K562 (cell line): Measurements from ENCODE around the gene PLEKHM3. TPM values are rescaled to one million over a fixed set of nuclear protein-coding genes. Genes with fewer than 3 reads are reported as not detected.

Source experiments
- ATAC-seq: fragments of 200-7000 bp; cut with Tn5 transposase; 3 replicates; pipeline ENCODE4 v1.9.1; 2020; ENCODE audit warnings: moderate library complexity
- BruUV-seq: library from RNA; stranded (reverse); fragments of 400-500 nt; replicated peaks from 2 replicates; lab custom pipeline; 2021; lab: Mats Ljungman, UMichigan
- CTCF ChIA-PET: fragments of 300-600 bp; formaldehyde crosslinking; extraction: SDS; loops from one replicate; lab custom pipeline; 2021; ENCODE audit warnings: low intra/inter-chr PET ratio; lab: Yijun Ruan, JAX
- POLR2A ChIA-PET: fragments of 300-600, 350-650 bp; sonication (Branson Sonifier 250); formaldehyde crosslinking; extraction: SDS; loops from one replicate; lab custom pipeline; 2021; ENCODE audit warnings: antibody characterized with exemption, inconsistent platforms; lab: Yijun Ruan, JAX
- DNase-seq, 4 experiments: peaks; one replicate each; pipeline versions ENCODE4 v3.0.0 to v3.0.0-alpha.2; 2011 to 2018; ENCODE audit warnings: low spot score in 3 of 4, mixed read lengths in 3 of 4; ENCODE audit errors: extremely low read depth in 1 of 4
- FAIRE-seq: peaks from 2 replicates; lab custom pipeline; 2011; peaks lifted over from hg19 to GRCh38; lab: Jason Lieb, UNC
- H2AFZ ChIP-seq: 2 replicates; pipeline ENCODE4 v1.6.0; 2011; ENCODE audit warnings: low read depth, low read length, control low read depth, inconsistent platforms
- H3K27ac ChIP-seq: fragments of 200-600 bp; 3 replicates; pipeline ENCODE4 v1.8.0; 2011; ENCODE audit warnings: low read depth, mild to moderate bottlenecking, control low read depth, inconsistent platforms, low read length, moderate library complexity, mixed read lengths; ENCODE audit errors: extremely low read depth
- H3K27me3 ChIP-seq, 2 experiments: fragments of 300-600 bp in 1 of 2; 2 replicates in 1 of 2; 3 replicates in 1 of 2; pipeline versions ENCODE4 v1.6.0 to v1.8.0; 2011; ENCODE audit warnings: inconsistent platforms in 2 of 2, low read length in 2 of 2, mild to moderate bottlenecking in 1 of 2, mixed read lengths in 1 of 2, moderate library complexity in 1 of 2; ENCODE audit not compliant: control insufficient read depth in 2 of 2, insufficient read depth in 2 of 2
- H3K36me3 ChIP-seq: fragments of 300-600 bp; 3 replicates; pipeline ENCODE4 v1.8.0; 2011; ENCODE audit warnings: mild to moderate bottlenecking, low read length, inconsistent platforms; ENCODE audit not compliant: control insufficient read depth, insufficient read depth
- H3K4me1 ChIP-seq, 2 experiments: fragments of 200-600 bp in 1 of 2; replicated peaks in 1 of 2; 2 replicates in 1 of 2; 3 replicates in 1 of 2; pipeline versions ENCODE4 v1.5.1 to v1.8.0; 2011; ENCODE audit warnings: inconsistent platforms in 2 of 2, low read length in 2 of 2, mild to moderate bottlenecking in 1 of 2, mixed read lengths in 1 of 2, moderate library complexity in 1 of 2; ENCODE audit not compliant: control insufficient read depth in 2 of 2, insufficient read depth in 2 of 2
- H3K4me2 ChIP-seq: 2 replicates; pipeline ENCODE4 v1.6.1; 2011; ENCODE audit warnings: low read length, control low read depth, inconsistent platforms, mixed read lengths; ENCODE audit not compliant: insufficient read depth
- H3K4me3 ChIP-seq: fragments of 200-600 bp; sonication (generic), shearing (Covaris generic); 2 replicates; pipeline ENCODE4 v1.5.1; 2016; ENCODE audit warnings: control low read depth, inconsistent platforms
- H3K79me2 ChIP-seq: fragments of 200-600 bp; 3 replicates; pipeline ENCODE4 v1.8.0; 2011; ENCODE audit warnings: low read length, inconsistent platforms; ENCODE audit not compliant: control insufficient read depth, insufficient read depth
- H3K9ac ChIP-seq, 2 experiments: 2 replicates each; pipeline versions ENCODE4 v1.6.0 to v1.6.1; 2011; ENCODE audit warnings: low read depth in 2 of 2, low read length in 2 of 2, control low read depth in 1 of 2, inconsistent platforms in 1 of 2, mild to moderate bottlenecking in 1 of 2, mixed read lengths in 1 of 2; ENCODE audit not compliant: insufficient read depth in 1 of 2
- H3K9me1 ChIP-seq: one replicate; pipeline ENCODE4 v1.6.0; 2011; ENCODE audit warnings: inconsistent platforms, mild to moderate bottlenecking, low read length, moderate library complexity; ENCODE audit not compliant: control insufficient read depth, insufficient read depth
- H3K9me3 ChIP-seq: replicated peaks from 2 replicates; pipeline ENCODE4 v1.5.1; 2011; ENCODE audit warnings: low read depth, low read length, inconsistent platforms; ENCODE audit not compliant: control insufficient read depth, insufficient read depth
- H4K20me1 ChIP-seq: replicated peaks from 2 replicates; pipeline ENCODE4 v1.6.1; 2011; ENCODE audit warnings: low read length, inconsistent platforms, mixed read lengths; ENCODE audit not compliant: control insufficient read depth, insufficient read depth
- ATF7 ChIP-seq: fragments of 450-650 bp; IDR thresholded peaks from 2 replicates; pipeline ENCODE4 v1.7.1; 2014; ENCODE audit warnings: mild to moderate bottlenecking, moderate library complexity
- BCOR ChIP-seq: fragments of 450-650 bp; IDR thresholded peaks from 2 replicates; pipeline ENCODE4 v1.6.1; 2016
- GATAD2B ChIP-seq: fragments of 450-650 bp; IDR thresholded peaks from 2 replicates; pipeline ENCODE4 v1.6.1; 2017; ENCODE audit warnings: mild to moderate bottlenecking, borderline replicate concordance
- HSF4 ChIP-seq: fragments of 250-450 bp; sonication (Bioruptor Pico); IDR thresholded peaks from 2 replicates; pipeline ENCODE4 v2.1.2; 2022; ENCODE audit warnings: mild to moderate bottlenecking, moderate library complexity, borderline replicate concordance
- KDM2B ChIP-seq: fragments of 250-450 bp; sonication (Bioruptor Pico); IDR thresholded peaks from 2 replicates; pipeline ENCODE4 v1.8.0; 2021; ENCODE audit warnings: mild to moderate bottlenecking, moderate library complexity
- LARP7 ChIP-seq: fragments of 450-650 bp; IDR thresholded peaks from 2 replicates; pipeline ENCODE4 v1.6.1; 2016
- NCOR1 ChIP-seq: fragments of 450-650 bp; IDR thresholded peaks from 2 replicates; pipeline ENCODE4 v1.6.1; 2016; ENCODE audit warnings: mild to moderate bottlenecking, moderate library complexity
- NFE2 ChIP-seq: IDR thresholded peaks from 2 replicates; pipeline ENCODE4 v1.6.1; 2014; ENCODE audit warnings: antibody characterized with exemption, low read depth
- TCFL5 ChIP-seq: fragments of 250-450 bp; sonication (Bioruptor Pico); conservative IDR thresholded peaks from 2 replicates; pipeline ENCODE4 v1.6.1; 2021; ENCODE audit warnings: mild to moderate bottlenecking, moderate library complexity, matching md5 sums
- TOE1 ChIP-seq, 2 experiments: fragments of 450-650 bp in 1 of 2; sonication (generic) in 1 of 2; formaldehyde crosslinking in 1 of 2; IDR thresholded peaks; 2 replicates each; pipeline versions ENCODE4 v1.7.1 to v1.8.0; 2016 to 2022; ENCODE audit warnings: borderline replicate concordance in 2 of 2, mild to moderate bottlenecking in 2 of 2, antibody characterized with exemption in 1 of 2, inconsistent platforms in 1 of 2, low read depth in 1 of 2, missing genetic modification reagents in 1 of 2, moderate library complexity in 1 of 2
- ZBED1 ChIP-seq: IDR thresholded peaks from 2 replicates; pipeline ENCODE4 v1.6.1; 2014
- ZBTB8A ChIP-seq: fragments of 450-650 bp; IDR thresholded peaks from 2 replicates; pipeline ENCODE4 v1.6.1; 2018; ENCODE audit warnings: mild to moderate bottlenecking, moderate library complexity; ENCODE audit not compliant: partially characterized antibody
- ZNF174 ChIP-seq: fragments of 250-450 bp; sonication (Bioruptor Pico); IDR thresholded peaks from 2 replicates; pipeline ENCODE4 v1.4.0; 2020; ENCODE audit warnings: mild to moderate bottlenecking
- ZNF224 ChIP-seq: sonication (generic); formaldehyde crosslinking; IDR thresholded peaks from 2 replicates; pipeline ENCODE4 v1.8.0; 2022; ENCODE audit warnings: mild to moderate bottlenecking, missing genetic modification reagents
- ZNF551 ChIP-seq: fragments of 250-450 bp; sonication (Bioruptor Pico); IDR thresholded peaks from 2 replicates; pipeline ENCODE4 v1.5.0; 2021; ENCODE audit warnings: mild to moderate bottlenecking, moderate library complexity
- ZNF696 ChIP-seq: fragments of 250-450 bp; sonication (Bioruptor Pico); conservative IDR thresholded peaks from 2 replicates; pipeline ENCODE4 v1.4.0; 2020; ENCODE audit warnings: mild to moderate bottlenecking, moderate library complexity
- ZNF717 ChIP-seq: fragments of 250-450 bp; sonication (Bioruptor Pico); IDR thresholded peaks from 2 replicates; pipeline ENCODE4 v1.5.0; 2021
- ZNF75A ChIP-seq: fragments of 450-650 bp; formaldehyde crosslinking; IDR thresholded peaks from 2 replicates; pipeline ENCODE4 v1.4.0; 2020; ENCODE audit warnings: mild to moderate bottlenecking
- WGBS: fragments of 100-300 bp; shearing (Covaris generic); methylation state at CpG from one replicate; pipeline ENCODE4 v1.1.6; 2016; ENCODE audit warnings: low coverage, mixed read lengths; ENCODE audit not compliant: insufficient coverage; ENCODE audit errors: missing lambda C conversion rate; 5-methylcytosine and 5-hydroxymethylcytosine counted together
- in situ Hi-C: fragments of 300-500 bp; cut with MboI; formaldehyde crosslinking; loops from 4 replicates; pipeline ENCODE4 v1.15.0; 2018; ENCODE audit warnings: inconsistent platforms, mixed read lengths
- intact Hi-C: fragments of 100-400 bp; cut with micrococcal nuclease; formaldehyde crosslinking; loops from 2 replicates; pipeline ENCODE4 v1.14.2; 2022
- polyA plus RNA-seq, 8 experiments: library from polyadenylated mRNA; depleted of rRNA in 4 of 8; stranded (reverse) in 5 of 8; unstranded in 3 of 8; fragments of >200 nt; fragmentation: Nextera tagmentation in 2 of 8; fragmentation: Illumina TruSeq in 1 of 8; extraction: Ambion mirVana in 2 of 8; extraction: Trizol in 1 of 8; gene quantifications; 2 replicates each; pipeline versions ENCODE4 v1.2.1 to v1.2.3, GENCODE V29; 2011 to 2014; ENCODE audit warnings: inconsistent platforms in 1 of 8, missing spikeins in 1 of 8
- total RNA-seq, 7 experiments: library from RNA; depleted of rRNA in 6 of 7; stranded (reverse); fragments of >200 nt in 6 of 7; fragmentation: Illumina TruSeq in 2 of 7; extraction: Trizol in 2 of 7; gene quantifications; 2 replicates each; pipeline versions ENCODE4 v1.2.1 to v1.2.3, GENCODE V29; 2011 to 2021; ENCODE audit warnings: low replicate concordance in 1 of 7
- TF ChIP-seq, protein P1 (sequence below): sonication (generic); formaldehyde crosslinking; IDR thresholded peaks from 2 replicates; pipeline ENCODE4 v1.8.1; 2022; ENCODE audit warnings: missing genetic modification reagents
- TF ChIP-seq, protein P2 (sequence below): sonication (generic); formaldehyde crosslinking; IDR thresholded peaks from 2 replicates; pipeline ENCODE4 v1.8.0; 2022; ENCODE audit warnings: mild to moderate bottlenecking, low read depth, missing genetic modification reagents

PLEKHM3 gene
- total and polyA plus RNA-seq, 9 of the 15 experiments (the other 6 are each of a cell fraction or from before 2014, with no cell fraction given): 0.24 to 1.6 (median 1.0) TPM

DNA sequence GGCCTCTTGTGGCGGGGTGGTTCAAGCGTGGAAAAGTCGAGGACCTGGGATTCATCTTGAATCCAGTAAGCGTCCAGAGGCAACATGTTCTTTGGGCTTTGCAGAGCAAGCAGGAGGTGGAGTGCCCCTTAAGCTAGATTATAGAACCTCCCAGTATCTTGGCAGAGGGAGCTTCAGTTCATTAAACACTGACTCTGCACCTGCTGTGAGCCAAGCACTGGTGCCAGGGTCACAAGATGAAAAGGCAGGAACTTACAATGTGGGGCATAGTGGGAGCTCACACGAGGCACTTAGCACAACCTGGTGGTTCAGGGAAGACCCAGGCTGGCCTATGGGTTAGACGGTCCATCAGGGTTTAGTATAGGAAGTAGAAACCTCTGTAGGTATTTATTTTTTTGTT is 248.2 kb downstream of the PLEKHM3 start (continued):
- TF ChIP-seq NFE2 (no peak), NCOR1 (no peak)

- ChIA-PET CTCF (no interaction called here), POLR2A (interaction anchor here (0.6 to 2.6 kb wide), 5 partner anchors 9 to 240 kb away, joined by 3 to 10 read pairs (median 3); no protein-coding TSS in a partner anchor)
- Histone ChIP-seq H3K27ac (no peak overlapping the region), H3K79me2 (no peaks in the 10 kb centered on the region; the same call in 2 of the 3 replicates), H4K20me1 (no peaks in the 10 kb centered on the region), H3K36me3 (no peaks in the 10 kb centered on the region), H3K9ac (no peak overlapping the region; a peak in 1 of 4 replicates), H3K9me1 (no peaks in the 10 kb centered on the region), H3K9me3 (no peaks in the 10 kb centered on the region), H3K4me3 (no peak overlapping the region), H3K27me3 (no peaks in the 10 kb centered on the region), H3K4me2 (no peak overlapping the region), H2AFZ (peak overlapping the region; percentile 55; the same call in 1 of the 2 replicates), H3K4me1 (peaks cover 9 to 16% of the 10 kb centered on the region in 2 experiments; a peak in 4 of 5 replicates)
- BruUV-seq: no TSS peak
- DNase-seq (no peak), ATAC-seq (no peak), FAIRE-seq (no peak)
- 64% methylated on average over 3 of the region's 3 CpGs for WGBS
- no peak for TF ChIP-seq ZBTB8A
- TF ChIP-seq, protein P1, sequence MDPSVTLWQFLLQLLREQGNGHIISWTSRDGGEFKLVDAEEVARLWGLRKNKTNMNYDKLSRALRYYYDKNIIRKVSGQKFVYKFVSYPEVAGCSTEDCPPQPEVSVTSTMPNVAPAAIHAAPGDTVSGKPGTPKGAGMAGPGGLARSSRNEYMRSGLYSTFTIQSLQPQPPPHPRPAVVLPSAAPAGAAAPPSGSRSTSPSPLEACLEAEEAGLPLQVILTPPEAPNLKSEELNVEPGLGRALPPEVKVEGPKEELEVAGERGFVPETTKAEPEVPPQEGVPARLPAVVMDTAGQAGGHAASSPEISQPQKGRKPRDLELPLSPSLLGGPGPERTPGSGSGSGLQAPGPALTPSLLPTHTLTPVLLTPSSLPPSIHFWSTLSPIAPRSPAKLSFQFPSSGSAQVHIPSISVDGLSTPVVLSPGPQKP: no peak
- no peak for TF ChIP-seq NFE2
- TF ChIP-seq ZNF551 (CRISPR knock-in tag): no peak
- no peak for TF ChIP-seq LARP7
- no peak for TF ChIP-seq BCOR
- no peak for TF ChIP-seq TCFL5 (CRISPR knock-in tag)
- no peak for TF ChIP-seq TOE1 (IDR thresholded peaks at IDR 0.05; ENCODE audit: borderline replicate concordance)
- no peak for TF ChIP-seq TOE1 (CRISPR knock-in tag; IDR thresholded peaks at IDR 0.05; ENCODE audit: borderline replicate concordance, low read depth)
- no peak for TF ChIP-seq KDM2B (CRISPR knock-in tag)
- no peak for TF ChIP-seq ZNF717
- TF ChIP-seq, protein P2, sequence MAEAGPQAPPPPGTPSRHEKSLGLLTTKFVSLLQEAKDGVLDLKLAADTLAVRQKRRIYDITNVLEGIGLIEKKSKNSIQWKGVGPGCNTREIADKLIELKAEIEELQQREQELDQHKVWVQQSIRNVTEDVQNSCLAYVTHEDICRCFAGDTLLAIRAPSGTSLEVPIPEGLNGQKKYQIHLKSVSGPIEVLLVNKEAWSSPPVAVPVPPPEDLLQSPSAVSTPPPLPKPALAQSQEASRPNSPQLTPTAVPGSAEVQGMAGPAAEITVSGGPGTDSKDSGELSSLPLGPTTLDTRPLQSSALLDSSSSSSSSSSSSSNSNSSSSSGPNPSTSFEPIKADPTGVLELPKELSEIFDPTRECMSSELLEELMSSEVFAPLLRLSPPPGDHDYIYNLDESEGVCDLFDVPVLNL: no peak
- no peak for TF ChIP-seq ZBED1
- TF ChIP-seq ZNF224 (CRISPR knock-in tag): no peak
- TF ChIP-seq ZNF75A (CRISPR knock-in tag): no peak
- no peak for TF ChIP-seq ZNF174 (CRISPR knock-in tag)
- no peak for TF ChIP-seq ATF7
- no peak for TF ChIP-seq ZNF696 (CRISPR knock-in tag)
- no peak for TF ChIP-seq GATAD2B
- no peak for TF ChIP-seq HSF4 (CRISPR knock-in tag)
- intact Hi-C loops: no loop called here
- in situ Hi-C loops: no loop called here
Measured at GRCh38 chr2:207775473-207775872, 249.9 kb downstream of the PLEKHM3 start.
